Mesendoderm (in vitro differentiated cells): ENCODE results near the gene CNIH2.
"Not testable (repeated sequence)": the region's sequence is repeated elsewhere in the genome, so short reads cannot be mapped to it uniquely, and the experiment has no call there.

Experiments used
- DNase-seq: peaks from one replicate; pipeline ENCODE4 v3.0.0; 2013
- H2AK5ac ChIP-seq: 2 replicates; pipeline ENCODE4 v1.6.1; 2013; ENCODE audit warnings: low read length, inconsistent platforms
- H2BK120ac ChIP-seq: 2 replicates; pipeline ENCODE4 v1.6.1; 2013; ENCODE audit warnings: low read depth, mild to moderate bottlenecking, low read length, moderate library complexity, mixed read lengths
- H2BK15ac ChIP-seq: replicated peaks from 2 replicates; pipeline ENCODE4 v1.6.1; 2013; ENCODE audit warnings: low read depth, mild to moderate bottlenecking, moderate library complexity
- H2BK5ac ChIP-seq: 2 replicates; pipeline ENCODE4 v1.6.1; 2013; ENCODE audit warnings: low read length, inconsistent platforms
- H3K18ac ChIP-seq: 2 replicates; pipeline ENCODE4 v1.6.1; 2013; ENCODE audit warnings: mild to moderate bottlenecking, low read length, mixed read lengths
- H3K23ac ChIP-seq: one replicate; pipeline ENCODE4 v1.6.1; 2013; ENCODE audit warnings: low read length
- H3K27ac ChIP-seq: 2 replicates; pipeline ENCODE4 v1.5.1; 2013; ENCODE audit warnings: low read depth, mild to moderate bottlenecking, inconsistent platforms, low read length, moderate library complexity
- H3K27me3 ChIP-seq: 2 replicates; pipeline ENCODE4 v1.6.1; 2013; ENCODE audit warnings: low read length, control low read depth, mild to moderate bottlenecking, inconsistent platforms; ENCODE audit not compliant: insufficient read depth, poor library complexity
- H3K36me3 ChIP-seq: 2 replicates; pipeline ENCODE4 v1.6.1; 2013; ENCODE audit warnings: low read length, inconsistent platforms; ENCODE audit not compliant: control insufficient read depth, insufficient read depth
- H3K4ac ChIP-seq: one replicate; pipeline ENCODE4 v1.6.1; 2013; ENCODE audit warnings: low read depth, mild to moderate bottlenecking, low read length, moderate library complexity
- H3K4me1 ChIP-seq: 2 replicates; pipeline ENCODE4 v1.6.1; 2013; ENCODE audit warnings: low read depth, low read length, inconsistent platforms; ENCODE audit not compliant: control insufficient read depth
- H3K4me2 ChIP-seq: 2 replicates; pipeline ENCODE4 v1.6.1; 2013; ENCODE audit warnings: low read length
- H3K4me3 ChIP-seq: 2 replicates; pipeline ENCODE4 v1.5.1; 2013; ENCODE audit warnings: mild to moderate bottlenecking, low read length
- H3K56ac ChIP-seq: one replicate; pipeline ENCODE4 v1.6.1; 2013; ENCODE audit warnings: low read length
- H3K79me1 ChIP-seq: 2 replicates; pipeline ENCODE4 v1.6.1; 2013; ENCODE audit warnings: low read length, inconsistent platforms
- H3K79me2 ChIP-seq: 2 replicates; pipeline ENCODE4 v1.6.1; 2013; ENCODE audit warnings: mild to moderate bottlenecking, low read length; ENCODE audit not compliant: control insufficient read depth, insufficient read depth
- H3K9ac ChIP-seq: 2 replicates; pipeline ENCODE4 v1.6.1; 2013; ENCODE audit warnings: low read length, inconsistent platforms
- H4K5ac ChIP-seq: one replicate; pipeline ENCODE4 v1.6.1; 2013; ENCODE audit warnings: low read length
- H4K8ac ChIP-seq: one replicate; pipeline ENCODE4 v1.6.1; 2013; ENCODE audit warnings: low read depth, mild to moderate bottlenecking, control low read depth, low read length, moderate library complexity
- WGBS: extraction: QIAGEN DNeasy Blood & Tissue Kit; methylation state at CpG from one replicate; pipeline ENCODE4 v1.1.7; 2013; ENCODE audit warnings: low lambda C conversion rate, missing lambda C conversion rate; ENCODE audit not compliant: insufficient coverage; ENCODE audit errors: extremely low coverage; 5-methylcytosine and 5-hydroxymethylcytosine counted together

CNIH2 gene

GRCh38 chr11:66316849-66317251, 38.9 kb downstream of the CNIH2 start, which contains the start of gene CD248:
Gene CD248, minus strand, starts transcription at chr11:66317044. Its CDS starts 17 bp downstream, at chr11:66317027.
- Histone ChIP-seq H3K36me3 (no peaks in the 10 kb centered on the region), H3K79me1 (no peaks in the 10 kb centered on the region), H3K27me3 (no peaks in the 10 kb centered on the region), H2BK15ac (no peak within 1 kb of the TSS), H4K8ac (no peak within 1 kb of the TSS), H3K4me2 (peak within 1 kb of the TSS; percentile 18), H3K56ac (peak within 1 kb of the TSS; percentile 77), H3K23ac (no peak within 1 kb of the TSS), H3K4me1 (peaks cover 16% of the 10 kb centered on the region), H3K9ac (peak within 1 kb of the TSS; percentile 59), H2BK120ac (no peak within 1 kb of the TSS), H3K79me2 (no peaks in the 10 kb centered on the region), H3K27ac (peak within 1 kb of the TSS; percentile 7), H3K4me3 (no peak within 1 kb of the TSS), H2BK5ac (peak within 1 kb of the TSS; percentile 37), H2AK5ac (no peak within 1 kb of the TSS), H3K4ac (peak within 1 kb of the TSS; percentile 75), H3K18ac (peak within 1 kb of the TSS; percentile 62), H4K5ac (no peak within 1 kb of the TSS)
- no CpG with 5 or more reads among the region's 29 CpGs for WGBS
- peak; percentile 70 for DNase-seq

- peak; percentile 48 for DNase-seq
- no CpG with 5 or more reads among the region's 14 CpGs for WGBS
- Histone ChIP-seq H3K18ac (peak overlapping the region; percentile 62), H3K4me2 (peak overlapping the region; percentile 18), H3K23ac (no peak overlapping the region), H3K27me3 (no peaks in the 10 kb centered on the region), H3K79me1 (no peaks in the 10 kb centered on the region), H2BK5ac (peak overlapping the region; percentile 37), H4K8ac (no peak overlapping the region), H3K9ac (peak overlapping the region; percentile 25), H3K56ac (peak overlapping the region; percentile 77), H4K5ac (no peak overlapping the region), H3K27ac (peak overlapping the region; percentile 7), H3K79me2 (no peaks in the 10 kb centered on the region), H2BK120ac (no peak overlapping the region), H3K4ac (peak overlapping the region; percentile 75), H3K4me3 (no peak overlapping the region), H3K36me3 (no peaks in the 10 kb centered on the region), H3K4me1 (peaks cover 16% of the 10 kb centered on the region), H2AK5ac (no peak overlapping the region), H2BK15ac (no peak overlapping the region)
Measured at GRCh38 chr11:66317322-66317722, 39.3 kb downstream of the CNIH2 start.

- Histone ChIP-seq H3K56ac (peak overlapping the region; percentile 77), H3K4me1 (peaks cover 16% of the 10 kb centered on the region), H3K27me3 (no peaks in the 10 kb centered on the region), H3K27ac (peak overlapping the region; percentile 26), H4K5ac (peak overlapping the region; percentile 52), H3K23ac (no peak overlapping the region), H2AK5ac (peak overlapping the region; percentile 74), H3K79me1 (no peaks in the 10 kb centered on the region), H3K36me3 (no peaks in the 10 kb centered on the region), H2BK5ac (peak overlapping the region; percentile 18), H3K79me2 (no peaks in the 10 kb centered on the region), H2BK120ac (no peak overlapping the region), H3K9ac (peak overlapping the region; percentile 41), H3K4ac (peak overlapping the region; percentile 75), H3K18ac (peak overlapping the region; percentile 62), H3K4me2 (no peak overlapping the region), H2BK15ac (no peak overlapping the region), H3K4me3 (no peak overlapping the region), H4K8ac (no peak overlapping the region)
- DNase-seq = peak; percentile 80
- WGBS = no CpG with 5 or more reads among the region's 16 CpGs
Measured at GRCh38 chr11:66317723-66318599, 40.0 kb downstream of the CNIH2 start.

GRCh38 chr11:66318600-66318970, 40.6 kb downstream of the CNIH2 start:
- no peaks in the 10 kb centered on the region for H3K36me3 ChIP-seq
- no CpG with 5 or more reads among the region's 3 CpGs for whole genome bisulfite sequencing
- no peak overlapping the region for H2BK15ac ChIP-seq
- H2BK120ac ChIP-seq = no peak overlapping the region
- no peak overlapping the region for H3K18ac ChIP-seq
- H3K4me3 ChIP-seq = no peak overlapping the region
- peak overlapping the region; percentile 77 for H3K56ac ChIP-seq
- H4K5ac ChIP-seq = peak overlapping the region; percentile 52
- peak overlapping the region; percentile 16 for H3K9ac ChIP-seq
- H4K8ac ChIP-seq = no peak overlapping the region
- H3K79me1 ChIP-seq = no peaks in the 10 kb centered on the region
- peak overlapping the region; percentile 26 for H3K27ac ChIP-seq
- H3K27me3 ChIP-seq = no peaks in the 10 kb centered on the region
- H3K4me2 ChIP-seq = no peak overlapping the region
- H3K23ac ChIP-seq = no peak overlapping the region
- no peak overlapping the region for H2BK5ac ChIP-seq
- peaks cover 15% of the 10 kb centered on the region for H3K4me1 ChIP-seq
- H3K79me2 ChIP-seq = no peaks in the 10 kb centered on the region
- no peak for DNase-seq
- peak overlapping the region; percentile 74 for H2AK5ac ChIP-seq
- H3K4ac ChIP-seq = no peak overlapping the region

GRCh38 chr11:66320289-66320688, 42.3 kb downstream of the CNIH2 start:
- not testable (repeated sequence) for H3K18ac ChIP-seq, H2BK5ac ChIP-seq, H3K79me1 ChIP-seq, H3K36me3 ChIP-seq, H3K27me3 ChIP-seq, H2BK120ac ChIP-seq, H3K4ac ChIP-seq, H4K5ac ChIP-seq, H3K4me2 ChIP-seq, H2AK5ac ChIP-seq, H3K56ac ChIP-seq, H3K79me2 ChIP-seq, H3K4me3 ChIP-seq, H2BK15ac ChIP-seq, H3K9ac ChIP-seq, H4K8ac ChIP-seq, DNase-seq, H3K27ac ChIP-seq, H3K23ac ChIP-seq
- no CpG with 5 or more reads among the region's 2 CpGs for WGBS
- peaks cover 13% of the 10 kb centered on the region for H3K4me1 ChIP-seq
